ENCODE results near the gene UBL7.

The UBL7 gene

GRCh38 chr15:74422652-74423430, 38.1 kb downstream of the UBL7 start:
- in situ Hi-C loops (cut with HindIII; ENCODE audit: low pct_unique_long_range_greater_than_20kb, low sequenced_read_pairs): no loop called here
- no peak for TF ChIP-seq JUND (IDR thresholded peaks at IDR 0.05; ENCODE audit: low read depth)
- DNase-seq (ENCODE audit: low read depth in 1 of 2, low spot score in 1 of 2): peak in 1 of 2 experiments; percentile 45

- in situ Hi-C loops (cut with HindIII; ENCODE audit: low pct_unique_long_range_greater_than_20kb, low sequenced_read_pairs): no loop called here
- no peak for DNase-seq (ENCODE audit: low read depth in 1 of 2, low spot score in 1 of 2)
Observed at GRCh38 chr15:74422265-74422651, 38.7 kb downstream of the UBL7 start.

GRCh38 chr15:74421302-74422245, 39.4 kb downstream of the UBL7 start:
- TF ChIP-seq JUND (IDR thresholded peaks at IDR 0.05; ENCODE audit: low read depth): no peak
- in situ Hi-C loops (cut with HindIII; ENCODE audit: low pct_unique_long_range_greater_than_20kb, low sequenced_read_pairs): no loop called here
- no peak for DNase-seq (ENCODE audit: low read depth in 1 of 2, low spot score in 1 of 2)

More at GRCh38 chr15:74422265-74422651, 38.7 kb downstream of the UBL7 start:
- no peak for TF ChIP-seq JUND (IDR thresholded peaks at IDR 0.05; ENCODE audit: low read depth)

GRCh38 chr15:74420193-74420905, 40.6 kb downstream of the UBL7 start:
- in situ Hi-C loops (cut with HindIII; ENCODE audit: low pct_unique_long_range_greater_than_20kb, low sequenced_read_pairs): no loop called here
- DNase-seq (ENCODE audit: low read depth in 1 of 2, low spot score in 1 of 2): peak in 1 of 2 experiments; percentile 60

GRCh38 chr15:74419432-74419831, 41.5 kb downstream of the UBL7 start:
- DNase-seq (ENCODE audit: low read depth in 1 of 2, low spot score in 1 of 2): no peak
- in situ Hi-C loops (cut with HindIII; ENCODE audit: low pct_unique_long_range_greater_than_20kb, low sequenced_read_pairs): no loop called here
- TF ChIP-seq JUND (IDR thresholded peaks at IDR 0.05; ENCODE audit: low read depth): no peak

More at GRCh38 chr15:74420193-74420905, 40.6 kb downstream of the UBL7 start:
- TF ChIP-seq JUND (IDR thresholded peaks at IDR 0.05; ENCODE audit: low read depth): no peak

- DNase-seq (ENCODE audit: low read depth in 1 of 2, low spot score in 1 of 2): no peak
- in situ Hi-C loops (cut with HindIII; ENCODE audit: low pct_unique_long_range_greater_than_20kb, low sequenced_read_pairs): no loop called here
- TF ChIP-seq JUND (IDR thresholded peaks at IDR 0.05; ENCODE audit: low read depth): no peak
Observed at GRCh38 chr15:74418575-74419338, 42.2 kb downstream of the UBL7 start.

GRCh38 chr15:74417670-74418069, 43.3 kb downstream of the UBL7 start:
- TF ChIP-seq JUND (IDR thresholded peaks at IDR 0.05; ENCODE audit: low read depth): no peak
- in situ Hi-C loops (cut with HindIII; ENCODE audit: low pct_unique_long_range_greater_than_20kb, low sequenced_read_pairs): no loop called here
- no peak for DNase-seq (ENCODE audit: low read depth in 1 of 2, low spot score in 1 of 2)

- in situ Hi-C loops (cut with HindIII; ENCODE audit: low pct_unique_long_range_greater_than_20kb, low sequenced_read_pairs): no loop called here
- TF ChIP-seq JUND (IDR thresholded peaks at IDR 0.05; ENCODE audit: low read depth): no peak
- DNase-seq (ENCODE audit: low read depth in 1 of 2, low spot score in 1 of 2): no peak
Observed at GRCh38 chr15:74417225-74417624, 43.7 kb downstream of the UBL7 start.

- TF ChIP-seq JUND (IDR thresholded peaks at IDR 0.05; ENCODE audit: low read depth): no peak
- no peak for DNase-seq (ENCODE audit: low read depth in 1 of 2, low spot score in 1 of 2)
- in situ Hi-C loops (cut with HindIII; ENCODE audit: low pct_unique_long_range_greater_than_20kb, low sequenced_read_pairs): no loop called here
Observed at GRCh38 chr15:74415966-74416916, 44.7 kb downstream of the UBL7 start.

GRCh38 chr15:74414603-74415338, 46.2 kb downstream of the UBL7 start:
- DNase-seq (ENCODE audit: low read depth in 1 of 2, low spot score in 1 of 2): no peak
- in situ Hi-C loops (cut with HindIII; ENCODE audit: low pct_unique_long_range_greater_than_20kb, low sequenced_read_pairs): no loop called here

More at GRCh38 chr15:74414603-74415338, 46.2 kb downstream of the UBL7 start:
- no peak for TF ChIP-seq JUND (IDR thresholded peaks at IDR 0.05; ENCODE audit: low read depth)

Data from T47D (cell line).